RPMI7951 (cell line): ENCODE measurements around the gene PPP1R12A. TPM values are rescaled to one million over a fixed set of nuclear protein-coding genes. Genes with fewer than 3 reads are reported as not detected.
A peak's percentile ranks its signal among the peaks of the same experiment; 100 is the strongest.
"Not testable (repeated sequence)": the region's sequence is repeated elsewhere in the genome, so short reads cannot be mapped to it uniquely, and the experiment has no call there.

Experiments
- DNase-seq: peaks from one replicate; pipeline ENCODE4 v3.0.0-alpha.2; 2012; ENCODE audit warnings: low read depth
- total RNA-seq: library from RNA; depleted of rRNA; stranded (reverse); fragments of >200 nt; shearing (Covaris generic); gene quantifications from 2 replicates; pipeline ENCODE4 v1.2.3, GENCODE V29; 2014; rRNA removed

PPP1R12A gene
- total RNA-seq: 37.1 and 47.5 TPM in 2 replicates

DNA sequence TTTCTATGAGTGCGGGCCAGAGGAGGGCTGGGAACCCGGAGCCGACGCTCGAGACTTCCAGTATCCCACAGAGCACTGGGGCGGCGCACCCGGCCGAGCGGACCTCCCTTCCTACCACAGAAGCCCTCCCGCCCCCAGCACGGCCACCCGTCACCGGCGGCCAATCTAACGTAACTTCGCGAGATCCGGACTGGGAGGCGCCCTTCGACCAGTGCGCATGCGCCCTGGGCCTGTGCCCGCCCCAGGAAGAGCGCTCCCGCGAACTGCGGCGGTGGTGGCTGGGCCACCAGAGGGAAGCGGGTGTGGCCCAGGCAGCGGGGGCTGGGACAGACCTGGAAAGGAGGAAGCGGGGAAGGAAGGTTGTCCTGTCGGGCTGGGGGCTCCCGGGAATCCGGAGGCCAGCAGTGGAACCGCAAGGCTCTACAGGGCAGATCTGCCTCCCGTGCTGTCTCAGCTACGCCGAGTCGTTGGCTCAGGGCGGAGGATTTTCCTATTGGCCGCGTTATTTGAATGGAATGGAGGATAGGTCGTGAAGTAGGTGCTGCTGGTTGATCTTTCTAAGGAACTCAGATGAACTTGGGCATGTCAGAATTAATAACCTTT, at the start of gene PPP1R12A:
Gene PPP1R12A (minus strand): TSS at position 77 of the 603 bp plus-strand sequence. CDS start 166 bp downstream, outside the sequence.
- peak; percentile 95 for DNase-seq

DNA sequence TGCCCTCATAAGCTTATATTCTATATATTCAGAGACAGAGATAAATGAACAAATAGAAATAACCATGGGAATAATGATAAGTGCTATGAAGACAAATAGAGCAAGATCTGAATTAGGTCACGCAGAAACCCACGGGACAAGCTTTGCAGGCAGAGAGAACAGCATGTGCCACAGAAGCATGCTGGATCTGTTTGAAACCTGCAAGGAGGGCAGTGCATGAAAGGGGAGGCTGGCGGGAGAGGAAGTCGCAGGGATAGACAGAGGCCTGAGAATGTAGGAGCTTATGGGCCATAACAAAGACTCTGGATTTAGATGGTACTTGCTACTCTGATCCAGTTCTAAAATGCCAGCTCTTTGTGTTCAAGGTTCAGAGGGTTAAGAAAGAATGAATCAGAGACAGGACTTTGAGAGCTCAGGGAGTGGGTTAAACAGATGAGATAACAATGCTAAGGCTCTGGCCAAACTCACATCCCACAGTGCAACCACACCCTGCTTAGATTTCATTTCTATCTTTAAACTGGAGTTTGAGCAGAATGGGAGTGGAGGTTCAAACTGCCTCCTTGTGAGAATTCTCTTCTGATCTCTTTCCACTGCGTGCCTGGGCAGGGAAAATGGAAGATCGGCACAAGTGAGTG, 49.2 kb upstream of the PPP1R12A start:
- peak; percentile 78 for DNase-seq

DNA sequence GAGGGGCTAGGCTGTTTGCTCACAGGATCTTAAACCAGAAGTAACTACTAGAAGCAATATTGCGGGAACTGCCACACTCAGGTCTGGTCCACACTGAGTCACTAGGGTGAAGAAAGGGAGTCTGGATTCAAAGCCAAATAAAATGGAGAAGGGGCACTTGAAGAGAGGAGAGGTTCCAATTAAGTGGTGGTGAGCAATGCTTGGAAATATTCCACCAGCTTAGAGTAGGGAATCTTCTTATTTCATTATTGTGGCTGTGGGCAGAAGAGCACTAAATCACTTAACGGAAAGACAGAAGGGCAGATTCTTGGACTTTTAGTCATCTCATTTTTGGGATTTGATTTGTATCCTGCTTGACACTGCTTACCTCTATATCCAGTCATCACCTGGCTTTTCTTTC, 48.6 kb upstream of the PPP1R12A start:
- DNase-seq: peak; percentile 94

DNA sequence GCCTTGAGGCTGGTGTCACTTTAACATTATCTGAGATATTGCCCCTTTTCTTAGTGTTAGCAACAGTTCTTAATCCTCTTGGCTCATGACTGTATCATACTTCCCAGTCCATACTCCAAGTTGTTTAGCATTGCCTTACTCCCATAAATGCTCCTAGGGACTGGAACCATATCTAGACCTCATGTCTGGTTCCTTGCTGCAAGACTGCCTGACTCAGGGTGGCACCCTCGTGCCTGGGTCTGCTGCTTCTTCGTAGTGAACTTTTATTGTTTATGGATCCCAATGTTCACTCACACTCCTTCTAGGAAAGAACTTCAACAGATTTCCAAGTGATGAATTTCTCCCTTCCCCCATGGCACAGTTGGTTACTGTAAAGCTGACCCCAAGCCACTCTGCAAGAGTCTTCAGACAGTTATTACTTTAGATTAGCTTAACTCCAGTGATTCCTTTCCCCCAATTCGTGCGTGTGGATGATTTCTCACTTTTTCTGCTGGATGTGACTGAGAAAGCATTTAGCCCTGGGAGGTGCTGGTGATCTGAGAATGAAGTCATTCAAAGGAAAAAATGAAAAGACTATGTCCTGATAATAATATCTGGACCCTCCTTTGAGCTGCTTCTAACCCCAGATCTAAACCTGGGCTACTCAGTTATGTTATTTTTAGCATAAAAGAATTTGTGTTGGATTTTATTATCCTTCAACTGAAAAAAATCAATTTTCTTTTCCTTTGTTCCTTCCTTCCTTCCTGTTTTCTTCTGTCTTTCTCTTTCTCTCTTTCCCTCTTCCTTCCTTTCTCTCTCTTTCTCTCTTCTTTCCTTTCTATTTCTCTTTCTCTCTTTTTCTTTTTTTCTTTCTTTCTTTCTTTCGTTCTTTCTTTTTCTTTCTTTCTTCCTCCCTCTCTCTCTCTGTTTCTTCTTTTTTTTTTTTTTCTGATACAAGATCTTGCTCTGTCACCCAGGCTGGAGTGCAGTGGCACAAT, 47.5 kb upstream of the PPP1R12A start:
- peak; percentile 34 for DNase-seq

DNA sequence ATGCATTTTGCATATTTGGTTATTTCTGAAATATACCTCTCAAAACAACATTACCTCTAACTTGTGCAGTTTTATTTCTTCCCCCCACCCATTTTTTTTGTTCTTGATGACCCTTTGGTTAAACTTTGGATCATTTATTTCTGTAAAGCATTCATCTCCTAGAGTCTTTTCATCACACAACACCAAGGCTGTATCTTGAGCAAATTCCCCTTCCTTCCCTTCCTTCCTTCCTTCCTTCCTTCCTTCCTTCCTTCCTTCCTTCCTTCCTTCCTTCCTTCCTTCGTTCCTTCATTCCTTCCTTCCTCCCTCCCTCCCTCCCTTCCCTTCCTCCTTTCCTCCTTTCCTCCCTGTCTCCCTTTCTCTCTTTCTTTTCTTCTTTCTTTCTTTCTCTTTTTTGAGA, 43.8 kb upstream of the PPP1R12A start:
- no peak for DNase-seq

DNA sequence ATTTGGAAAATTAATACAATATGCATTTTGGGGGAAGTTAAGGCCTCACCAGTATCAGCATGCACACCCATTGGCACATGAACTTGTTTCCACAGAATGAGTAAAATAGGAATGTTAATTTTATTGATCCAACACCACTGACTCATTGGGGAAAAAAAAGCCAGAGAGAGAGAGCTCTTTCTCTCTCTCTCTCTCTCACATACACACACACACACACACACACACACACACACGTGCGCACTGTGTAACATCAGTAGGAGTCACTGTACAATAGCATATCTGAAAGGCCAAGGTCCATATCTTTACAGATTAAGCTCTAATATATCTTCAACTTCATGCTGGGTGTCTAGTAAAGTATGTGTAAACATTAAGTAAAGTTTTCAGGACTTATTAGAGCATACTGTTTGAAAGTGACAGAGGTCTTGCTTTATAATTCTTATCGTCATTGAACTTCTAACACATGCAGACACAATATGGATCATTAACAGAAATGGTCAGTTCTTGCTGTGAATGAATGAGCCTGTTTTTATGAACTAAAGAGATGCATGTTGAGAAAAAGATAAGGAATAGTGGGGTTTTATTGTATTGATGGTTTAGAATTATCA, 43.1 kb upstream of the PPP1R12A start:
- not testable (repeated sequence) for DNase-seq

DNA sequence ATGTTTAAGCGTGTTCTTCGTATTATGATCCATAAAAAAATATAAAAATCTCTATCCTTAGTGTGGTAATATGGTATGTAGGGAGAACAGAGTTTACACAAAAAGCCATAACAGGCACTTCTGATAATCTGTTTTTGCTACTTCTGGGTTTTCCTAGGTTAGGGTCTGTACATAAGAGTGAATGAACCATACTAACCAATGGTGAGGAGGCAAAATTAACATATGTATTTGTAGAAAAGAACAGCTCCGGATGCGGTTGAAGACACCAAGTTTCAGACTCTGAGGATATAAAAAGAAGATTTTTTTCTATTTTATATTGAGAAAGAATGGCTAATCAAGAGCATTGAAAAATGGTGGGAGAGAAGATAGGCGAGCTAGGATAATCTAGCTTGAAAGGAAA, 40.2 kb upstream of the PPP1R12A start:
- DNase-seq: no peak

DNA sequence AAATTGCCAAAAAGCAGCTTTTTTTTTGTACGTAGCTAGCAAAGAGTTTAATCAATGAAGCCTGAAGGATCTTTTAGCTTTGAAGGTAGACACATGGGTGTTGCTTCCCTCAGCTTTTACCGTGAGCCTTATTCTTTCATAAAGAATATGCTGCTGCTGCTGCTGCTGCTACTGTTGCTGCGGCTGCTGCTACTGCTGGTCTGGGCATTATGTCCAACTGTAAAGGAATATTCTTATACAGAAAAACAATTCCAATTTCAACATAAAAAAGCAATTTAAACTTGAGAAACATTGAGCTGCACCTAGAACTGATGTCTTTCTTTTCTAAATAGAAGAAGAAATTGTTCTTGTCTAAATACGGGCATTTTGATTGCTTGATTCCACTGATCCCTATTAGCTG, 38.9 kb upstream of the PPP1R12A start:
- no peak for DNase-seq

DNA sequence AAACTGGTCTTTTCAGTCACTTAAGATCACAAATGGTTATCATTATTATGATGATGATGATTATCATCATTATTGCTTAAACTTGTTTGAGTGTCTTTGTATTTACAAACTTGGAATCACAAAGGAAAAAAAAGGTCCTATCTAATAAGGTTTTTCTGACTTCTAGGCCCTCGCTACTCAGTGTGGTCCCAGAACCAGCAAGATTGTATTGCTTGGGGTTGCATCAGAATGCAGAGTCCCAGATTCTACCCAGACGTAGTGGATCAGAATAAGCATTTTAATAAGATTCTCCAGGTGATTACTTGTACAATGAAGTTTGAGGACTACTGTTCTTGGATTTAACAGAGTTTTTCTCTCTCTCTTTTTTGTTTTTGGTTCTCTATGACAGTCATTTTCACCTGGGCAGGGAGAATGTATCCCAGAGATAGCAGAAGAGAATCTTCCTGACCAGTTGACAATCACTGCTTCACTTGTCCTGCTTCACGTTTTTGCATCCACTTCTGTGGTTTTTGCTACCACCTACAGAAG, 29.3 kb upstream of the PPP1R12A start:
- no peak for DNase-seq

DNA sequence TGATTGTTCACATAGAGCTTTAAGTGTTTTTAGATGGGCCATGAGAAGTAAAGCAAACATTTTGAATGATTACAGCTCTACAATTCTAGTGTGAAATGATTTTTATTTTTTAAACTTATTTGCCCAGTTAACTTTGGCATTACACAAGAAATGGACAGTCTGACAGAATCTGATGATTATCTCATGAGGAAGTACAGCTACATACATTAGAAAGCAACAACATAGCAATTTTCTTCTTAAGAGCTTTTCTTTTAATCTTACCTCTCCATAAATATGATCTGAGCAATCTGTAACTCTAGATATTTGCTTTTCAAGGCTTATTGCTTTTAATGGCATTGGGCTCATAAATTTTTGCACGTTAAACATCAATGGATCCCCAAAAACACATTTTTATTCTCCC, 26.5 kb upstream of the PPP1R12A start:
- no peak for DNase-seq

DNA sequence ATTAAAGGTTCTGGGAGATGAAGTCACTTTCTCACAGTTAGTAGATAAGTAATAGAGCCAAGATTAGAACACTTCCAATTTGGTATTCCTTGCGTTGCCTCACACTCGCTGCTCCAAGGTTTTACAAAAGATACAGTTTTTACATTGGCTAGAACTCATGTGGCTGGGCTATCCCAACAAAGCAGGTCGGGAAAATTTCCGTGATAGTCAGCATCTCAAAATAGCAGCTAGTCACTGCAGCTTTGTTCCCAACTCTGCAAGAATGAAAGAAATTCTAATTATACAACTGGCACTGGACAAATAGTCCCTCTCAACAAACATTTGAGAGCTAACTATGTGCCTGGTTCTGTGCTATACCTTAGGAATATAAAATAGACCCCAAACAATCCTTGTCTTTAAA, 24.6 kb upstream of the PPP1R12A start:
- DNase-seq: no peak

DNA sequence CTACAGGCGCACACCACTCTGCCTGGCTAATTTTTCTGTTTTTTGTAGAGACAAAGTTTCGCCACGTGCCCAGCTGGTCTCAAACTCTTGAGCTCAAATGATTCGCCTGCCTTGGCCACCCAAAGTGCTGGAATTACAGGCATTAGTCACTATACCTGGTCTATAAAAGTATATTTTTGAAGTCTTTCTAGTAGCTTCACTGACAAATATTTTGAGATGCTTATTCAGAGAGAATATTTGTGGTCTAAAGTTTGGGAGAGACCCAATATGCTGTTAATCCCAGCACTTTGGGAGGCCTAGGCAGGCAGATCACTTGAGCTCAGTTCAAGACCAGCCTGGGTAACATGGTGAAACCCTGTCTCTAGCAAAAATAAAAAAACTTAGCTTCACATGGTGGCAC, 22.0 kb upstream of the PPP1R12A start:
- no peak for DNase-seq

DNA sequence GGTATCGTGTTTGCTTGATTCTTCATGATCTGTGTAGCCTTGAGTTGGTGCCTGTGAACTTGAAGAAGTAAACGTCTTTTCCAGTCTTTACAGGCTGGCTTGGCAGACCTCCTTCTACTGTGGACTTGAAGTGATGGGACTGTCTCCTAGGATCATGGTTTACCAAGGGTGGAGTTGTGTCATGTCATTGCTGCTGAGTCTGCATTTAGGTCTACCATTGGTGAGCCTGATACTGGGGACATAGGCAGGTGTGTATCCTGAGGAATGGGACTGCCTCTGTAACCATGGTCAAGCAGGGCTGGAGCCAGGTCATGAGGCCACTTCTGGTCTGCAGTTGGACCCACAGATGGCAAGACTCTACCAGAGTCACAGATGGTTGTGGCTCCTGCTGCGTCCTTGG, 20.7 kb upstream of the PPP1R12A start:
- no peak for DNase-seq

DNA sequence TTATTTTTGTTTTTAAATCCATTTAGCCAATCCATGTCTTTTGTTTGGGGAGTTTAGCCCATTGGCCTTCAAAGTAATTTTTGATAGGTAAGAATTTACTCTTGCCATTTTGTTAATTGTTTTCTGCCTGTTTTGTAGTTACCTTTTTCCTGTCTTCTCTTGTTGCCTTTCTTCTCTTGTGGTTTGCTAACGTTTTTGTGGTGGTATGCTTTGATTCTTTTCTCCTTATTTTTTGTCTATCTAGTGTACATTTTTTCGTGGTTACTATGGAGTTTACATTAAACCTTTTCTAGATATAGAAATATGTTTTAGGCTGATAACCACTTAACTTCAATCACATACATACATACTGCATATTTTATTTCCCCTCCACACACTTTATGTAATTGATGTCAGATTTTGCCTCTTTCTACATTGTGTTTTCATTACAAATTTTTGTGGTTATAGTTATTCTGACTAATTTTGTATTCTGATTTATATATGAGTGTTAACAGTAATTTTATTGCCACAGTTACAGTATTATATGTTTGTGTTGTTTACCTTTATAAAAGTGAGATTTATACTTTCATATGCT, 19.2 kb upstream of the PPP1R12A start:
- no peak for DNase-seq

DNA sequence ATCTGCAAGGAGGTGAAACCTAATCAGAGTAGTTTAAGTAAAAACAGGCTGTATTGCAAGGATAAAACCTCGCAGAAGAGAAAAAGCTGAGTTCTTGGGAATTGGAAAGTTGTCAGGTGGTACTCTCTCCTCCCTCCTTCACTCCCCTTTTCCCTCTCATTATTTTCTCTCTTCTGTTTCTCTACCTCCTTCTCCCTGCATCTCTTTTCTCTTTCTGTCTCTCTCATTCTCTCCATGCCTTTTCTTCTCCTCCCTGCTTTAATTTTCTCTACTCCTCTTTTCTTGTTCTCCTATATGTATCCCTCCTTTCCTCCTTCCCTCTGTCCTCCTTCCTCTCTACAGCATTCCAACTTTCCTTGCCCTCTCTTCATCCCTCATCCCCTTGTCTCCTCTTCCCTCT, 14.2 kb upstream of the PPP1R12A start:
- DNase-seq: no peak

DNA sequence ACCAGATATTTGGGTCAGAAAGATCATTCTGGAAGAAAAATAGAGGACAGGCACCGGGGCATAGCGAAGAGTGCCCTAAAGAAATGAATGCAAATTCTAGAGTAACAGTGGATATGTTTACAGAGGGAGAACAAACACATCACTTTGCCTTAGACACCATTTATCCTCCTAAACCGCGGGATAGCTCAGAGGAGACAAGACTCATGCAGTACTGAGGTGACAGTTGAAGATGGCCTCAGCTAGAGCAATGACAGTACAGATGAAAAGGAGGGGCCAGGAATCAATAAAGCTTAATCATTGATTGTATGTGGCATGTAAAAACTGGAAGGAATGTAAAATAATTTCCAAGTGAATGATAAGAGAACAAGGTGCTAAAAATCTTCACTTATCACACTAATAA, 10.5 kb upstream of the PPP1R12A start:
- DNase-seq: no peak

DNA sequence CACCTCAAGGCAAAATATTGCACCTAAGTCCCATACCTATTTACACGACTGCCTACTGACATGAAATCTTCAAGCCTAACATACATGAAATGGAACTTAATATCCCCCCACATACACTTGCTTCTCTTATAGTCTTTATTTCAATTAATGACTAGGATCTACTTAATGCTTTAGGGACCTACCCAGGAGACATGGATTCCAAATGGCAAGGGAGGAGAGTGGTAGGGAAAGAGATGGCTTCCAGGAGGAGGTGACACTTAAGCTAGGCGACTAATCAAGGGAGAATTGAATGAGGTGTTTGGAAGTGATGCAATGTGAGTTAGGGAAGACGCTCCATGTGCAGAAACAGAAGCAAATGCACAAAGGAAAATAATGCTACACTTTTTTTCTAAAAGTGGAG, 9.7 kb upstream of the PPP1R12A start:
- no peak for DNase-seq

DNA sequence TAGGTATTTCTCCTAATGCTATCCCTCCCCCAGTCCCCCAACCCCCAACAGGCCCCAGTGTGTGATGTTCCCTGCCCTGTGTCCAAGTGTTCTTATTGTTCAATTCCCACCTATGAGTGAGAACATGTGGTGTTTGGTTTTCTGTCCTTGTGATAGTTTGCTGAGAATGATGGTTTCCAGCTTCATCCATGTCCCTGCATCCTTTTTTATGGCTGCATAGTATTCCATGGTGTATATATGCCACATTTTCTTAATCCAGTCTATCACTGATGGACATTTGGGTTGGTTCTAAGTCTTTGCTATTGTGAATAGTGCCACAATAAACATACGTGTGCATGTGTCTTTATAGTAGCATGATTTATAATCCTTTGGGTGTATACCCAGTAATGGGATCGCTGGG, 7.9 kb upstream of the PPP1R12A start:
- not testable (repeated sequence) for DNase-seq

DNA sequence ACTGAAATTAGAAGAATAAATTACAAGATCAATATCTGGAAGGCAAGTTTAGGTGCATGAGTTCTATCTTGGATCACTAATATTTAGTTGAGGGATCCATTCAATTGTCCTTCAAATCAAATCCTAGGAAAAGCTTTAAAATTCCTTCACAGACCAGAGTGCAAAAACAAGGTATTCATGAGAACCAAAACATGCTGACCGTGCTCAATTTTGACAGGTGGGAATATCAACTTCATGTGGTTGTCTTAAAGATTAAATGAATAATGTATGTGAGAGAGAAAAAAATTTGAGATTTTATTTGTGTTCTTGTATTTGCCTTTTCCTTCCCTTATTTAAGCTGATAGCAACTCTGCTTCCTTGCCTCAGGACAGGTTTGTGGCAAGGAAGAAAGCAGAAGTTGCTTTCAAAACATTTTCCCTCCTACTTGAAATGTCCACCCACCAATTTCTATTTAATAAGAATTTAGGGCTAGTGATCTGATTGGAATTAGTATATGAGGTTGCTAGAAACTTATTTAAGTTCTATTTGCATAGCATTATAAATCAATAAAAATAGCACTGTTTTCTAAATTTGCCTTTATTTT, 4.9 kb upstream of the PPP1R12A start:
- no peak for DNase-seq

DNA sequence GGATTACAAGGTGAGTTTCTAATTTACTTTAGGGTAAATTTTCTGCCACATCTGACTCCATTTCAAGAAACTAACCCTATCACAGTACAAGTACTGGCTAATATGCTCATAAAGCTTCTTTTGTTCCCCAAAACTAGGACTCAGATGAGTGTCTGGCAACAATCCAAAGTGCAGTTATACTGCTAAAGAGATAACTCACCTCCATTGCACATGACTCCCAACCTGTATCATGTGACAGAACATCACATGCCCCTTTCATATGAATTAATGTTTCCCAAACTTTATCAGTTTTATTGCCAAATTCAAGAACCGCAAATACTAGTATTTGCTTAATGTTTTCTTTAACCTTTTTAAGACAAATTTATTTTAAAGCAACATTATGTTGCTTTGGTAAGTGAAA, 3.9 kb upstream of the PPP1R12A start:
- no peak for DNase-seq

DNA sequence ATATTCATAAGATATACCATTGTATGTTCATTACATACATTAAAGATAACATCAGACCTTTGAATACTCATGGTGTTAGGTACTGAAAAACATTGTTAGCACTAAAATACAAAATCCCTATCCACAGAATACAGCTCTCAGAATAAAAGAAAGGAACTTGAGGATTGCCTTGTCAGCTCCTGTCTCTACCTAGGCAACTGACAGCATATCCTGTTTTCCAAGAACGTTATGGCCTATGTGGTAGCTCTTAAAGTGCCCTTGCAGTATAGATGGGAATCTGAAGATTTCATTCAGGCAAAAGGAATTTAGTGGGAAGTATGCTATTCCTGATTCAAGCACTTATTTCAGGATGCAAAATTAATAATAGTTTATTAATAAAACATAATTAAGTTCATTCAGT, 1.8 kb upstream of the PPP1R12A start:
- no peak for DNase-seq
